ENCODE data around the gene SUPT20HL2.

SUPT20HL2 gene

GRCh38 chrX:24341795-24342194, 27.9 kb upstream of the SUPT20HL2 start:
- Histone ChIP-seq H3K27ac (replicated peaks) (no peak overlapping the region), H3K27me3 (ENCODE audit: insufficient read depth, poor library complexity, severe bottlenecking) (peaks cover 3% of the 10 kb centered on the region), H3K4me3 (replicated peaks; ENCODE audit: insufficient read depth, low read length) (no peak overlapping the region)
- no peak for DNase-seq (ENCODE audit: low read depth in 1 of 2, low spot score in 1 of 2)
- TF ChIP-seq SPI1 (IDR thresholded peaks at IDR 0.05; ENCODE audit: borderline replicate concordance, low read depth) (no peak), POLR2AphosphoS5 (IDR thresholded peaks at IDR 0.05; ENCODE audit: low read depth) (no peak), GABPA (IDR thresholded peaks at IDR 0.05; ENCODE audit: low read depth) (no peak), CTCF (IDR thresholded peaks at IDR 0.05; ENCODE audit: insufficient read depth, low read length) (no peak), REST (IDR thresholded peaks at IDR 0.05; ENCODE audit: insufficient replicate concordance, low read depth) (no peak)

GRCh38 chrX:24340501-24340900, 26.6 kb upstream of the SUPT20HL2 start:
- DNase-seq (ENCODE audit: low read depth in 1 of 2, low spot score in 1 of 2): no peak
- H3K4me3 ChIP-seq (replicated peaks; ENCODE audit: insufficient read depth, low read length): no peak overlapping the region
- TF ChIP-seq SPI1 (IDR thresholded peaks at IDR 0.05; ENCODE audit: borderline replicate concordance, low read depth) (no peak), CTCF (IDR thresholded peaks at IDR 0.05; ENCODE audit: insufficient read depth, low read length) (no peak), GABPA (IDR thresholded peaks at IDR 0.05; ENCODE audit: low read depth) (no peak), POLR2AphosphoS5 (IDR thresholded peaks at IDR 0.05; ENCODE audit: low read depth) (no peak), REST (IDR thresholded peaks at IDR 0.05; ENCODE audit: insufficient replicate concordance, low read depth) (no peak)
- peaks cover 3% of the 10 kb centered on the region for H3K27me3 ChIP-seq (ENCODE audit: insufficient read depth, poor library complexity, severe bottlenecking)
- no peak overlapping the region for H3K27ac ChIP-seq (replicated peaks)

- no peak for DNase-seq (ENCODE audit: low read depth in 1 of 2, low spot score in 1 of 2)
- TF ChIP-seq CTCF (IDR thresholded peaks at IDR 0.05; ENCODE audit: insufficient read depth, low read length) (no peak), GABPA (IDR thresholded peaks at IDR 0.05; ENCODE audit: low read depth) (no peak), SPI1 (IDR thresholded peaks at IDR 0.05; ENCODE audit: borderline replicate concordance, low read depth) (no peak), REST (IDR thresholded peaks at IDR 0.05; ENCODE audit: insufficient replicate concordance, low read depth) (no peak)
- Histone ChIP-seq H3K27me3 (ENCODE audit: insufficient read depth, poor library complexity, severe bottlenecking) (peaks cover 3% of the 10 kb centered on the region), H3K4me3 (replicated peaks; ENCODE audit: insufficient read depth, low read length) (no peak overlapping the region), H3K27ac (replicated peaks) (no peak overlapping the region)
Measured at GRCh38 chrX:24339911-24340310, 26.0 kb upstream of the SUPT20HL2 start.
